Activated naive CD8-positive, alpha-beta T cell (primary cell): ENCODE data around the gene HUWE1.
A peak's percentile ranks its signal among the peaks of the same experiment; 100 is the strongest.

Source experiments
- H3K27ac Mint-ChIP-seq: one replicate; pipeline ENCODE4 v1.8.0; 2021; ENCODE audit warnings: mixed read lengths
- H3K27me3 Mint-ChIP-seq: one replicate; pipeline ENCODE4 v1.8.0; 2021; ENCODE audit warnings: mixed read lengths
- H3K36me3 Mint-ChIP-seq: one replicate; pipeline ENCODE4 v1.8.0; 2021; ENCODE audit warnings: mixed read lengths
- H3K4me1 Mint-ChIP-seq: one replicate; pipeline ENCODE4 v1.8.0; 2021; ENCODE audit warnings: low read depth, mixed read lengths
- H3K4me3 Mint-ChIP-seq: one replicate; pipeline ENCODE4 v1.8.0; 2021; ENCODE audit warnings: mild to moderate bottlenecking, mixed read lengths
- H3K9me3 Mint-ChIP-seq: one replicate; pipeline ENCODE4 v1.8.0; 2021; ENCODE audit warnings: low read depth, mixed read lengths

Gene HUWE1

GRCh38 chrX:53713987-53714579 is 27.6 kb upstream of the HUWE1 start:
- Mint-ChIP-seq H3K9me3 (no peaks in the 10 kb centered on the region), H3K27me3 (no peaks in the 10 kb centered on the region), H3K4me1 (peaks cover 50% of the 10 kb centered on the region), H3K36me3 (no peaks in the 10 kb centered on the region), H3K4me3 (peak overlapping the region; percentile 85), H3K27ac (peak overlapping the region; percentile 98)

- Mint-ChIP-seq H3K4me1 (peaks cover 35% of the 10 kb centered on the region), H3K9me3 (no peaks in the 10 kb centered on the region), H3K36me3 (no peaks in the 10 kb centered on the region), H3K27me3 (no peaks in the 10 kb centered on the region), H3K4me3 (no peak overlapping the region), H3K27ac (no peak overlapping the region)
Observed at GRCh38 chrX:53711436-53711835, 24.9 kb upstream of the HUWE1 start.

GRCh38 chrX:53704854-53705253 is 18.3 kb upstream of the HUWE1 start:
- no peak overlapping the region for H3K27ac Mint-ChIP-seq
- peaks cover 3% of the 10 kb centered on the region for H3K36me3 Mint-ChIP-seq
- H3K4me3 Mint-ChIP-seq, result no peak overlapping the region
- no peaks in the 10 kb centered on the region for H3K9me3 Mint-ChIP-seq
- H3K27me3 Mint-ChIP-seq, result no peaks in the 10 kb centered on the region
- peaks cover 2% of the 10 kb centered on the region for H3K4me1 Mint-ChIP-seq

GRCh38 chrX:53704294-53704693 is 17.8 kb upstream of the HUWE1 start:
- Mint-ChIP-seq H3K9me3 (no peaks in the 10 kb centered on the region), H3K36me3 (peaks cover 3% of the 10 kb centered on the region), H3K27ac (no peak overlapping the region), H3K4me1 (peaks cover 2% of the 10 kb centered on the region), H3K27me3 (no peaks in the 10 kb centered on the region), H3K4me3 (no peak overlapping the region)

- Mint-ChIP-seq H3K27ac (no peak overlapping the region), H3K4me1 (peaks cover 13% of the 10 kb centered on the region), H3K4me3 (no peak overlapping the region), H3K9me3 (no peaks in the 10 kb centered on the region), H3K36me3 (peaks cover 2% of the 10 kb centered on the region), H3K27me3 (no peaks in the 10 kb centered on the region)
Observed at GRCh38 chrX:53695946-53696549, 9.5 kb upstream of the HUWE1 start.

- Mint-ChIP-seq H3K4me3 (no peak overlapping the region), H3K36me3 (peaks cover 2% of the 10 kb centered on the region), H3K27ac (no peak overlapping the region), H3K27me3 (no peaks in the 10 kb centered on the region), H3K9me3 (no peaks in the 10 kb centered on the region), H3K4me1 (peaks cover 13% of the 10 kb centered on the region)
Observed at GRCh38 chrX:53694642-53695041, 8.1 kb upstream of the HUWE1 start.

- Mint-ChIP-seq H3K9me3 (no peaks in the 10 kb centered on the region), H3K27me3 (no peaks in the 10 kb centered on the region), H3K27ac (no peak overlapping the region), H3K4me1 (peaks cover 7% of the 10 kb centered on the region), H3K4me3 (no peak overlapping the region), H3K36me3 (peaks cover 2% of the 10 kb centered on the region)
Observed at GRCh38 chrX:53688300-53688699, 1.8 kb upstream of the HUWE1 start.

- peak overlapping the region; percentile 94 for H3K4me3 Mint-ChIP-seq
- H3K27ac Mint-ChIP-seq, result peak overlapping the region; percentile 97
- H3K36me3 Mint-ChIP-seq, result peaks cover 5% of the 10 kb centered on the region
- no peaks in the 10 kb centered on the region for H3K27me3 Mint-ChIP-seq
- H3K9me3 Mint-ChIP-seq, result no peaks in the 10 kb centered on the region
- H3K4me1 Mint-ChIP-seq, result peaks cover 14% of the 10 kb centered on the region
Observed at GRCh38 chrX:53685711-53686110, 808 bp downstream of the HUWE1 start.

GRCh38 chrX:53684415-53685192 is 1.9 kb downstream of the HUWE1 start:
- peak overlapping the region; percentile 94 for H3K4me3 Mint-ChIP-seq
- peak overlapping the region; percentile 97 for H3K27ac Mint-ChIP-seq
- H3K36me3 Mint-ChIP-seq, result peaks cover 5% of the 10 kb centered on the region
- no peaks in the 10 kb centered on the region for H3K27me3 Mint-ChIP-seq
- H3K9me3 Mint-ChIP-seq, result no peaks in the 10 kb centered on the region
- peaks cover 25% of the 10 kb centered on the region for H3K4me1 Mint-ChIP-seq

GRCh38 chrX:53683556-53684414 is 2.7 kb downstream of the HUWE1 start:
- Mint-ChIP-seq H3K4me3 (peak overlapping the region; percentile 94), H3K9me3 (no peaks in the 10 kb centered on the region), H3K27ac (peak overlapping the region; percentile 97), H3K27me3 (no peaks in the 10 kb centered on the region), H3K36me3 (peaks cover 5% of the 10 kb centered on the region), H3K4me1 (peaks cover 29% of the 10 kb centered on the region)

GRCh38 chrX:53682885-53683555 is 3.5 kb downstream of the HUWE1 start:
- Mint-ChIP-seq H3K9me3 (no peaks in the 10 kb centered on the region), H3K27ac (peak overlapping the region; percentile 97), H3K4me3 (peak overlapping the region; percentile 94), H3K4me1 (peaks cover 37% of the 10 kb centered on the region), H3K27me3 (no peaks in the 10 kb centered on the region), H3K36me3 (peaks cover 5% of the 10 kb centered on the region)

GRCh38 chrX:53681661-53682060 is 4.9 kb downstream of the HUWE1 start:
- H3K27me3 Mint-ChIP-seq, result no peaks in the 10 kb centered on the region
- peaks cover 43% of the 10 kb centered on the region for H3K4me1 Mint-ChIP-seq
- H3K27ac Mint-ChIP-seq, result peak overlapping the region; percentile 86
- H3K36me3 Mint-ChIP-seq, result peaks cover 5% of the 10 kb centered on the region
- peak overlapping the region; percentile 94 for H3K4me3 Mint-ChIP-seq
- H3K9me3 Mint-ChIP-seq, result no peaks in the 10 kb centered on the region

GRCh38 chrX:53678667-53679066 is 7.9 kb downstream of the HUWE1 start:
- Mint-ChIP-seq H3K9me3 (no peaks in the 10 kb centered on the region), H3K27me3 (no peaks in the 10 kb centered on the region), H3K4me1 (peaks cover 62% of the 10 kb centered on the region), H3K27ac (no peak overlapping the region), H3K4me3 (peak overlapping the region; percentile 64), H3K36me3 (peaks cover 5% of the 10 kb centered on the region)

- peak overlapping the region; percentile 44 for H3K4me3 Mint-ChIP-seq
- no peak overlapping the region for H3K27ac Mint-ChIP-seq
- H3K27me3 Mint-ChIP-seq, result no peaks in the 10 kb centered on the region
- no peaks in the 10 kb centered on the region for H3K9me3 Mint-ChIP-seq
- peaks cover 61% of the 10 kb centered on the region for H3K4me1 Mint-ChIP-seq
- peaks cover 5% of the 10 kb centered on the region for H3K36me3 Mint-ChIP-seq
Observed at GRCh38 chrX:53677286-53677685, 9.2 kb downstream of the HUWE1 start.
